SU-DHL-6 (cell line): ENCODE measurements around the gene TBC1D22A.

Source experiments
- H2AFZ ChIP-seq: fragments of 200-600 bp; sonication (generic); 2 replicates; pipeline ENCODE4 v1.6.1; 2014; ENCODE audit warnings: low read depth, mild to moderate bottlenecking, moderate library complexity, mixed read lengths, antibody characterized with exemption, low read length; ENCODE audit not compliant: severe bottlenecking
- H3F3A ChIP-seq: fragments of 200-600 bp; shearing (Covaris generic); 2 replicates; pipeline ENCODE4 v1.6.0; 2016; ENCODE audit warnings: antibody characterized with exemption, mild to moderate bottlenecking; ENCODE audit not compliant: insufficient read depth
- H3K27ac ChIP-seq: fragments of 200-600 bp; sonication (generic); 2 replicates; pipeline ENCODE4 v1.5.1; 2016; ENCODE audit warnings: low read depth, mild to moderate bottlenecking, low read length, moderate library complexity, mixed read lengths
- H3K27me3 ChIP-seq: fragments of 200-600 bp; sonication (generic), shearing (Covaris generic); 2 replicates; pipeline ENCODE4 v1.6.0; 2014; ENCODE audit warnings: mild to moderate bottlenecking, low read length
- H3K36me3 ChIP-seq: fragments of 200-600 bp; sonication (generic); 2 replicates; pipeline ENCODE4 v1.6.1; 2014; ENCODE audit warnings: mild to moderate bottlenecking, low read length, mixed read lengths
- H3K4me2 ChIP-seq: fragments of 300-600, 200-600 bp; shearing (Covaris generic), sonication (generic); 2 replicates; pipeline ENCODE4 v1.6.0; 2014; ENCODE audit warnings: low read length, low read depth, mild to moderate bottlenecking; ENCODE audit not compliant: poor library complexity, severe bottlenecking
- H3K4me3 ChIP-seq: fragments of 200-600 bp; sonication (generic); 2 replicates; pipeline ENCODE4 v1.5.1; 2014; ENCODE audit warnings: antibody characterized with exemption, low read length, mild to moderate bottlenecking, mixed read lengths; ENCODE audit not compliant: insufficient read depth, poor library complexity, severe bottlenecking
- H3K79me2 ChIP-seq: fragments of 200-600 bp; sonication (generic); 2 replicates; pipeline ENCODE4 v1.6.1; 2014; ENCODE audit warnings: mild to moderate bottlenecking, low read length, moderate library complexity; ENCODE audit not compliant: insufficient read depth
- H3K9ac ChIP-seq: fragments of 200-600 bp; sonication (generic); 2 replicates; pipeline ENCODE4 v1.7.0; 2014; ENCODE audit warnings: mild to moderate bottlenecking, low read length
- H3K9me2 ChIP-seq: fragments of 200-600 bp; sonication (generic); replicated peaks from 2 replicates; pipeline ENCODE4 v1.6.1; 2014; ENCODE audit warnings: low read length; ENCODE audit not compliant: insufficient read depth
- H3K9me3 ChIP-seq: fragments of 200-600 bp; sonication (generic); 2 replicates; pipeline ENCODE4 v1.6.1; 2014; ENCODE audit warnings: low read length, mixed read lengths; ENCODE audit not compliant: insufficient read depth
- H4K20me1 ChIP-seq: fragments of 200-600 bp; sonication (generic); 2 replicates; pipeline ENCODE4 v1.6.1; 2014; ENCODE audit warnings: low read depth, mild to moderate bottlenecking, antibody characterized with exemption, low read length, moderate library complexity, mixed read lengths
- EZH2phosphoT487 ChIP-seq: fragments of 200-600 bp; sonication (generic), shearing (Covaris generic); conservative IDR thresholded peaks from 2 replicates; pipeline ENCODE4 v1.6.1; 2018; ENCODE audit warnings: mild to moderate bottlenecking, antibody characterized with exemption, low read length, moderate library complexity, mixed read lengths
- TF ChIP-seq, protein P1 (sequence below): fragments of 200-600 bp; sonication (generic); IDR thresholded peaks from one replicate; pipeline ENCODE4 v1.5.1; 2017; ENCODE audit warnings: antibody characterized with exemption, mild to moderate bottlenecking, low read length, moderate library complexity; ENCODE audit not compliant: insufficient read depth, poor library complexity, severe bottlenecking

The TBC1D22A gene

DNA sequence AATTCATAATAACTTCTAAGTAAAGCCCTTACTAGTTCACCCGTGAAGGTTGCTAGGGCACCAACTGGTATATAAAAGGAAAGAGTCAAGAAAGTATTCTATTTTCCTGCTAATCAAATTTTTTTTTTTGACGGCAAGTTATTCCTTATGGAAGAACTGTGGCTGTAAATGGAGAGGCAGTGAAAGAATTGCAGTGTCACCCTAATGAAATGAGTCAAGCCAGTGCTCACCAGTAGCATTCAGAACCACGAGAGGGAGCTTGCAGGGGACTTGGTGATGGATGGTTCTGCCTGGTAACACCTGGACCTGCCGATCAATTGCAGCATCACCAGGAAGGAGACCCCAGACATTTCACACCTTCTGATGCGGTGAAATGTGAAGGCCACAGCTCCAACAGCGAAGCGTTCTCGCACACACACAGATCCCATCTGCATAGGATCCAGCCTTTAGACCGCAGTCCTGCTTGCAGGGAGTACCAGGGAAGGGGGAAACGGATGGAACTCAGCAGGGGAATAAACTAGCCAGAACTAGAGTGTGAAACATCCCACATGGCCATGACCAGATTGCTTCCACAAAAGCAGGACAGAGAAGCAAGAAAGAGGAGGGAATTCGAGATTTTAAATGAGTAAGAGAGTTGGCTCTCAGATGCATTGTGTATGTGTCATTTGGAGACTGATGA is 326.2 kb downstream of the TBC1D22A start:
- Histone ChIP-seq H3K9ac (no peak overlapping the region), H3K27me3 (no peaks in the 10 kb centered on the region), H3K9me3 (no peaks in the 10 kb centered on the region), H3K4me3 (no peak overlapping the region), H3K4me2 (no peak overlapping the region), H3K79me2 (no peaks in the 10 kb centered on the region), H3K36me3 (no peaks in the 10 kb centered on the region), H4K20me1 (no peaks in the 10 kb centered on the region), H3F3A (peaks cover 5% of the 10 kb centered on the region; the same call in 1 of the 2 replicates), H3K9me2 (no peaks in the 10 kb centered on the region), H3K27ac (no peak overlapping the region), H2AFZ (no peak overlapping the region)
- TF ChIP-seq, protein P1, sequence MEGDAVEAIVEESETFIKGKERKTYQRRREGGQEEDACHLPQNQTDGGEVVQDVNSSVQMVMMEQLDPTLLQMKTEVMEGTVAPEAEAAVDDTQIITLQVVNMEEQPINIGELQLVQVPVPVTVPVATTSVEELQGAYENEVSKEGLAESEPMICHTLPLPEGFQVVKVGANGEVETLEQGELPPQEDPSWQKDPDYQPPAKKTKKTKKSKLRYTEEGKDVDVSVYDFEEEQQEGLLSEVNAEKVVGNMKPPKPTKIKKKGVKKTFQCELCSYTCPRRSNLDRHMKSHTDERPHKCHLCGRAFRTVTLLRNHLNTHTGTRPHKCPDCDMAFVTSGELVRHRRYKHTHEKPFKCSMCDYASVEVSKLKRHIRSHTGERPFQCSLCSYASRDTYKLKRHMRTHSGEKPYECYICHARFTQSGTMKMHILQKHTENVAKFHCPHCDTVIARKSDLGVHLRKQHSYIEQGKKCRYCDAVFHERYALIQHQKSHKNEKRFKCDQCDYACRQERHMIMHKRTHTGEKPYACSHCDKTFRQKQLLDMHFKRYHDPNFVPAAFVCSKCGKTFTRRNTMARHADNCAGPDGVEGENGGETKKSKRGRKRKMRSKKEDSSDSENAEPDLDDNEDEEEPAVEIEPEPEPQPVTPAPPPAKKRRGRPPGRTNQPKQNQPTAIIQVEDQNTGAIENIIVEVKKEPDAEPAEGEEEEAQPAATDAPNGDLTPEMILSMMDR = no peak
- no peak for TF ChIP-seq EZH2phosphoT487

DNA sequence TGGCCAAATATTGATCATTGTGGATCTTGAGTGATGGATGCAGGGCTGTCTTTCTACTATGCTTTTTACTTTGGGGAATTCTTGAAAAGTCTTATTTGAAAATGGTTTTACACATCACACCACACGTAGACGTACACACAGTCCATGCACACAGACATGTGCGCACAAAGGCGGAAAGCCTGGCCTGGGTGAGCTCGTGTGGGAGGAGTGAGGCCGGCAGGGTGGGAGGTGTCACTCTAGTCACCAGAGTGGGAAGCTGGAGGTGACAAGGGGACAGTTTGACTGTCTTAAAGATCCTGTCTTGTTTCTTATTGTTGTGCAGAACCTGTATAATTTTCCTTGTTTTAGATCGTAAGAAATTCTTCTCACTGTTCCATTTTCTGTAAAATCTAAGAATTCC is 326.9 kb downstream of the TBC1D22A start:
- H2AFZ ChIP-seq = no peak overlapping the region
- H3K9ac ChIP-seq = no peak overlapping the region
- no peaks in the 10 kb centered on the region for H3K79me2 ChIP-seq
- no peaks in the 10 kb centered on the region for H4K20me1 ChIP-seq
- no peak overlapping the region for H3K27ac ChIP-seq
- TF ChIP-seq, protein P1 = no peak
- no peak for TF ChIP-seq EZH2phosphoT487
- no peaks in the 10 kb centered on the region for H3K9me3 ChIP-seq
- peaks cover 5% of the 10 kb centered on the region; the same call in 1 of the 2 replicates for H3F3A ChIP-seq
- no peaks in the 10 kb centered on the region for H3K27me3 ChIP-seq
- no peaks in the 10 kb centered on the region for H3K9me2 ChIP-seq
- H3K36me3 ChIP-seq = no peaks in the 10 kb centered on the region
- no peak overlapping the region for H3K4me2 ChIP-seq
- no peak overlapping the region for H3K4me3 ChIP-seq

DNA sequence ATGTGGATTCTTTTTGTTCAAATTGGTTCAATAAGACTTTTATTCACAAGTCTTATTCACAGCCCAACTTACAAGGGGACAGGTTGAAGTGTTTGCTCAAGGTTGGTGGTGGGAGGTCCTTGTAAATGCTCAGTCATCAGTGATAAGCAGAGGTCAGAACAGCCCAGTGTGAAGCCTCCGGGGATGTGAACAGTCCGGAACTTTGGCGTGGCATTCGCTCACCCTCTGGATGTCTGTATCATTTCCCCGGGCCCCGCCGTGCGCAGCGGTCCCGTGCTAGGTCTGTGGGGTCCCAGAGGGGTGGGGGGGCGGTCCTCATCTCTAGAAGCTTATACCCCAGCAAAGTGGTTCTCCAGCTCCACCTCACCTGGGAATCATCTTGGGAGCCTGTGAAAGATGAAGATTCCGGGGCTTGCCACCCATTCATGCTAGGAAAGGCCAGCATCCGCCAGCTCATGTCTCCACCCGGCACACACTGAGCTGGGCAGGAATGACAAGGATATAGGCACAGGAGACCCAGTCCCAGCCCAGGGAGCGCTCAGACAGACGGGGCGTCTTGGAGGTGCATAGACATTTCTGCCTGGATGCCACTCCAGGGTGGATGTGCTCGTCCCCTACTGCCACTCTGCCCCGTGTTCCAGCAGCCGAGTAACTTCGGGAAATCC is 327.5 kb downstream of the TBC1D22A start:
- TF ChIP-seq, protein P1 = no peak
- no peak for TF ChIP-seq EZH2phosphoT487
- no peaks in the 10 kb centered on the region for H3K9me2 ChIP-seq
- no peaks in the 10 kb centered on the region for H3K27me3 ChIP-seq
- H3K4me2 ChIP-seq = no peak overlapping the region
- H3K36me3 ChIP-seq = no peaks in the 10 kb centered on the region
- peaks cover 5% of the 10 kb centered on the region; the same call in 1 of the 2 replicates for H3F3A ChIP-seq
- no peaks in the 10 kb centered on the region for H3K79me2 ChIP-seq
- no peaks in the 10 kb centered on the region for H3K9me3 ChIP-seq
- no peaks in the 10 kb centered on the region for H4K20me1 ChIP-seq
- H3K9ac ChIP-seq = no peak overlapping the region
- no peak overlapping the region for H3K27ac ChIP-seq
- no peak overlapping the region for H2AFZ ChIP-seq
- no peak overlapping the region for H3K4me3 ChIP-seq
